Gastrocnemius medialis (tissue), 4 donors: ENCODE measurements around the gene CEP126.

ENCODE experiments used
- POLR2A ChIP-seq, 2 donors: fragments of 450-650 bp; IDR thresholded peaks; one replicate each; pipeline ENCODE4 v1.6.1; 2017; ENCODE audit warnings: antibody characterized with exemption in 2 of 2, mild to moderate bottlenecking in 2 of 2, moderate library complexity in 2 of 2
- TF ChIP-seq, protein P1 (sequence below), 5 experiments: fragments of 450-650 bp in 3 of 5; fragments of 200-600 bp in 2 of 5; sonication (generic) in 2 of 5; IDR thresholded peaks in 4 of 5; conservative IDR thresholded peaks in 1 of 5; 1 replicate in 4 of 5; 2 replicates in 1 of 5; pipeline ENCODE4 v1.5.1; 2016 to 2019; ENCODE audit warnings: antibody characterized with exemption in 5 of 5, mild to moderate bottlenecking in 3 of 5, moderate library complexity in 3 of 5

DNA sequence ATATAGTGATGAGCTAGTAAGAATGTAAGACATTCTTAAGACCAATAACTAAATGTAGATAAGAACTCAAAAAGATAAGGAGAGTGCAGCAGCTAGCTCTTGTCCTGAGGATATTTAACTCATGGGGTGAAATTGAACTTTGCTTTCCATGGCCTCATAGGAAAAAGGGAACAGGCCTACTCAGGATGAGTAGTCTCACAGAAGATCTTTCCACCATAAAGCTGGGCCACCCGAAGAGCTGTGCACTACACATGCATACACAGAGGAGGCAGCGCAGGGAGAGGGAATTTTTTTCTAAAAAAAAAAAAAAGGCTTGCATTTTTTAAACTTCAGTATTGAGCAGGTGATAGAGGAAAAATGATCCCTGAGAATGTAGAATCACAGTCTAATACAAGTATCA, 72.6 kb downstream of the CEP126 start:
- TF ChIP-seq, protein P1, sequence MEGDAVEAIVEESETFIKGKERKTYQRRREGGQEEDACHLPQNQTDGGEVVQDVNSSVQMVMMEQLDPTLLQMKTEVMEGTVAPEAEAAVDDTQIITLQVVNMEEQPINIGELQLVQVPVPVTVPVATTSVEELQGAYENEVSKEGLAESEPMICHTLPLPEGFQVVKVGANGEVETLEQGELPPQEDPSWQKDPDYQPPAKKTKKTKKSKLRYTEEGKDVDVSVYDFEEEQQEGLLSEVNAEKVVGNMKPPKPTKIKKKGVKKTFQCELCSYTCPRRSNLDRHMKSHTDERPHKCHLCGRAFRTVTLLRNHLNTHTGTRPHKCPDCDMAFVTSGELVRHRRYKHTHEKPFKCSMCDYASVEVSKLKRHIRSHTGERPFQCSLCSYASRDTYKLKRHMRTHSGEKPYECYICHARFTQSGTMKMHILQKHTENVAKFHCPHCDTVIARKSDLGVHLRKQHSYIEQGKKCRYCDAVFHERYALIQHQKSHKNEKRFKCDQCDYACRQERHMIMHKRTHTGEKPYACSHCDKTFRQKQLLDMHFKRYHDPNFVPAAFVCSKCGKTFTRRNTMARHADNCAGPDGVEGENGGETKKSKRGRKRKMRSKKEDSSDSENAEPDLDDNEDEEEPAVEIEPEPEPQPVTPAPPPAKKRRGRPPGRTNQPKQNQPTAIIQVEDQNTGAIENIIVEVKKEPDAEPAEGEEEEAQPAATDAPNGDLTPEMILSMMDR (IDR thresholded peaks at IDR 0.05 in 4 of 5, conservative IDR thresholded peaks at IDR 0.05 in 1 of 5): no peak
- no peak for TF ChIP-seq POLR2A (IDR thresholded peaks at IDR 0.05)
